H1 (cell line): Measurements from ENCODE around the gene DHCR7. TPM values are rescaled to one million over a fixed set of nuclear protein-coding genes. Genes with fewer than 3 reads are reported as not detected.

Experiments used
- CTCF ChIA-PET: fragments of 300-600 bp; sonication (Branson Sonifier 250); formaldehyde crosslinking; loops from one replicate; lab custom pipeline; 2021; ENCODE audit not compliant: partially characterized antibody; lab: Charles Lee
- POLR2A ChIA-PET: fragments of 300-600 bp; sonication (Branson Sonifier 250); formaldehyde crosslinking; loops from one replicate; lab custom pipeline; 2021; ENCODE audit warnings: inconsistent platforms; ENCODE audit not compliant: partially characterized antibody; lab: Charles Lee
- DNase-seq, 2 experiments: peaks; one replicate each; pipeline versions ENCODE4 v3.0.0 to v3.0.0-alpha.2; 2010 to 2022; ENCODE audit warnings: low spot score in 2 of 2, low read depth in 1 of 2, mixed read lengths in 1 of 2
- FAIRE-seq: peaks from 2 replicates; lab custom pipeline; 2011; peaks lifted over from hg19 to GRCh38; lab: Jason Lieb, UNC
- H2AFZ ChIP-seq: 2 replicates; pipeline ENCODE4 v1.8.1; 2012; ENCODE audit warnings: low read length, inconsistent platforms
- H2AK5ac ChIP-seq: 2 replicates; pipeline ENCODE4 v1.6.1; 2013; ENCODE audit warnings: low read depth, low read length
- H2BK120ac ChIP-seq: replicated peaks from 2 replicates; pipeline ENCODE3; 2013; ENCODE audit warnings: low read depth, low read length, inconsistent platforms
- H2BK12ac ChIP-seq: 2 replicates; pipeline ENCODE4 v1.6.1; 2013; ENCODE audit warnings: low read depth, low read length
- H2BK15ac ChIP-seq: 2 replicates; pipeline ENCODE4 v1.6.1; 2013; ENCODE audit warnings: low read length
- H2BK20ac ChIP-seq: 2 replicates; pipeline ENCODE4 v1.6.1; 2013; ENCODE audit warnings: low read length
- H2BK5ac ChIP-seq: 2 replicates; pipeline ENCODE4 v1.6.1; 2013; ENCODE audit warnings: low read depth, low read length
- H3K14ac ChIP-seq: 2 replicates; pipeline ENCODE4 v1.6.1; 2013; ENCODE audit warnings: inconsistent platforms; ENCODE audit not compliant: insufficient read length
- H3K18ac ChIP-seq: 2 replicates; pipeline ENCODE4 v1.6.1; 2013; ENCODE audit warnings: low read length; ENCODE audit errors: extremely low read depth
- H3K23ac ChIP-seq: 2 replicates; pipeline ENCODE4 v1.6.1; 2013; ENCODE audit warnings: inconsistent platforms; ENCODE audit not compliant: insufficient read length
- H3K23me2 ChIP-seq: 2 replicates; pipeline ENCODE4 v1.6.1; 2013; ENCODE audit warnings: low read depth, low read length
- H3K27ac ChIP-seq: 2 replicates; pipeline ENCODE4 v1.6.1; 2011; ENCODE audit warnings: low read depth, low read length, inconsistent platforms
- H3K27me3 ChIP-seq, 4 experiments: replicated peaks in 1 of 4; 1 replicate in 1 of 4; 2 replicates in 3 of 4; pipeline versions ENCODE4 v1.6.1 to v1.8.1; 2011 to 2013; ENCODE audit warnings: low read length in 3 of 4, mild to moderate bottlenecking in 3 of 4, inconsistent platforms in 2 of 4, mixed read lengths in 2 of 4, moderate library complexity in 1 of 4; ENCODE audit not compliant: control insufficient read depth in 3 of 4, insufficient read depth in 3 of 4; ENCODE audit errors: extremely low read depth in 1 of 4
- H3K36me3 ChIP-seq, 4 experiments: 2 replicates each; pipeline versions ENCODE4 v1.6.1 to v1.8.1; 2011 to 2013; ENCODE audit warnings: mild to moderate bottlenecking in 4 of 4, low read length in 3 of 4, moderate library complexity in 2 of 4, control low read depth in 1 of 4, inconsistent platforms in 1 of 4; ENCODE audit not compliant: insufficient read depth in 4 of 4, control insufficient read depth in 2 of 4
- H3K4ac ChIP-seq: replicated peaks from 2 replicates; pipeline ENCODE3; 2013; ENCODE audit warnings: low read length, low read depth, mixed read lengths, inconsistent platforms; ENCODE audit not compliant: insufficient read length
- H3K4me1 ChIP-seq, 4 experiments: replicated peaks in 1 of 4; 1 replicate in 1 of 4; 2 replicates in 3 of 4; pipeline versions ENCODE4 v1.6.1 to v1.8.1; 2011 to 2013; ENCODE audit warnings: low read length in 3 of 4, inconsistent platforms in 2 of 4, mixed read lengths in 1 of 4; ENCODE audit not compliant: insufficient read depth in 4 of 4, control insufficient read depth in 3 of 4
- H3K4me2 ChIP-seq, 2 experiments: 2 replicates each; pipeline versions ENCODE4 v1.6.1 to v1.8.1; 2011 to 2013; ENCODE audit warnings: low read depth in 2 of 2, low read length in 2 of 2, control low read depth in 1 of 2, inconsistent platforms in 1 of 2, mild to moderate bottlenecking in 1 of 2; ENCODE audit not compliant: insufficient read depth in 1 of 2
- H3K4me3 ChIP-seq, 4 experiments: fragments of 200-600, 300-600 bp in 1 of 4; sonication (generic), shearing (Covaris generic), sonication (Bioruptor Twin) in 1 of 4; 2 replicates each; pipeline versions ENCODE4 v1.5.1 to v1.8.1; 2011 to 2016; ENCODE audit warnings: low read length in 4 of 4, low read depth in 3 of 4, control low read depth in 2 of 4, inconsistent platforms in 2 of 4, mild to moderate bottlenecking in 2 of 4, mixed read lengths in 1 of 4, moderate library complexity in 1 of 4; ENCODE audit not compliant: insufficient read depth in 2 of 4; ENCODE audit errors: extremely low read depth in 1 of 4
- H3K56ac ChIP-seq: replicated peaks from 2 replicates; pipeline ENCODE3; 2013; ENCODE audit warnings: low read depth, mild to moderate bottlenecking, mixed read lengths, low read length, inconsistent platforms; ENCODE audit not compliant: insufficient read length
- H3K79me1 ChIP-seq: 2 replicates; pipeline ENCODE4 v1.6.1; 2013; ENCODE audit warnings: low read depth, low read length, control low read depth
- H3K79me2 ChIP-seq, 2 experiments: 2 replicates each; pipeline versions ENCODE4 v1.6.1 to v1.8.1; 2012 to 2013; ENCODE audit warnings: low read length in 2 of 2, mild to moderate bottlenecking in 2 of 2, inconsistent platforms in 1 of 2; ENCODE audit not compliant: insufficient read depth in 2 of 2, control insufficient read depth in 1 of 2
- H3K9ac ChIP-seq, 4 experiments: replicated peaks in 1 of 4; 1 replicate in 1 of 4; 2 replicates in 3 of 4; pipeline versions ENCODE4 v1.6.1 to v1.8.1; 2011 to 2013; ENCODE audit warnings: low read depth in 3 of 4, low read length in 3 of 4, control low read depth in 2 of 4, mild to moderate bottlenecking in 2 of 4, moderate library complexity in 2 of 4, inconsistent platforms in 1 of 4; ENCODE audit errors: extremely low read depth in 1 of 4
- H3K9me3 ChIP-seq, 2 experiments: 2 replicates each; pipeline versions ENCODE4 v1.6.1 to v1.8.1; 2012 to 2013; ENCODE audit warnings: mild to moderate bottlenecking in 2 of 2, moderate library complexity in 2 of 2, control low read depth in 1 of 2, inconsistent platforms in 1 of 2, low read depth in 1 of 2, low read length in 1 of 2, mixed read lengths in 1 of 2; ENCODE audit not compliant: insufficient read depth in 2 of 2
- H4K20me1 ChIP-seq, 2 experiments: replicated peaks in 1 of 2; 2 replicates each; pipeline versions ENCODE3 to v1.8.1; 2011 to 2013; ENCODE audit warnings: inconsistent platforms in 2 of 2, low read length in 2 of 2, mild to moderate bottlenecking in 1 of 2; ENCODE audit not compliant: insufficient read depth in 2 of 2, control insufficient read depth in 1 of 2
- H4K5ac ChIP-seq: 2 replicates; pipeline ENCODE4 v1.6.1; 2013; ENCODE audit warnings: low read length, low read depth, mixed read lengths, inconsistent platforms; ENCODE audit not compliant: insufficient read length
- H4K8ac ChIP-seq: 2 replicates; pipeline ENCODE4 v1.8.0; 2013; ENCODE audit warnings: mild to moderate bottlenecking, moderate library complexity, low read length, inconsistent platforms; ENCODE audit not compliant: insufficient read depth; ENCODE audit errors: extremely low read depth
- H4K91ac ChIP-seq: replicated peaks from 2 replicates; pipeline ENCODE3; 2013; ENCODE audit warnings: low read length, mixed read lengths, inconsistent platforms; ENCODE audit not compliant: insufficient read length
- SIN3A ChIP-seq, 2 experiments: IDR thresholded peaks in 1 of 2; conservative IDR thresholded peaks in 1 of 2; 2 replicates each; pipeline ENCODE4 v1.6.1; 2011 to 2012; ENCODE audit warnings: low read length in 2 of 2, improper control_type of control experiment in 1 of 2, low read depth in 1 of 2, mild to moderate bottlenecking in 1 of 2
- WGBS, 2 experiments: shearing (Covaris generic) in 1 of 2; methylation state at CpG; one replicate each; pipeline versions ENCODE4 v1.1.6 to v1.1.7; 2013 to 2015; ENCODE audit warnings: low lambda C conversion rate in 2 of 2, mixed read lengths in 2 of 2, inconsistent platforms in 1 of 2, low coverage in 1 of 2, missing lambda C conversion rate in 1 of 2; ENCODE audit not compliant: insufficient replicate concordance in 2 of 2, insufficient coverage in 1 of 2, insufficient read length in 1 of 2; ENCODE audit errors: extremely low coverage in 1 of 2, missing lambda C conversion rate in 1 of 2; 5-methylcytosine and 5-hydroxymethylcytosine counted together
- polyA plus RNA-seq, 7 experiments: library from polyadenylated mRNA; depleted of rRNA in 3 of 7; stranded (reverse) in 5 of 7; unstranded in 2 of 7; fragments of >200 nt in 5 of 7; fragments of 200-250 nt in 2 of 7; gene quantifications; 1 replicate in 5 of 7; 2 replicates in 1 of 7; 4 replicates in 1 of 7; pipeline versions ENCODE4 v1.2.1 to v1.2.3, GENCODE V29; 2011 to 2013; ENCODE audit warnings: missing spikeins in 2 of 7, mixed read lengths in 2 of 7
- total RNA-seq: library from RNA; stranded (reverse); fragmentation: NEBNext Ultra II Directional; extraction: Animal tissue kit (Norgen Biotek cat#: 25700); gene quantifications from 2 replicates; pipeline ENCODE4 v1.2.1, GENCODE V29; 2021
- TF ChIP-seq, protein P1 (sequence below): IDR thresholded peaks from 2 replicates; pipeline ENCODE4 v1.6.1; 2011; ENCODE audit warnings: low read depth, mild to moderate bottlenecking, low read length; ENCODE audit not compliant: insufficient read depth

Gene DHCR7
- total and polyA plus RNA-seq, 2 of the 8 experiments (the other 6 are each of a cell fraction or from before 2014, with no cell fraction given): 144 to 157 TPM

- peak overlapping the region; percentile 6 for H3K4ac ChIP-seq
- H3K23me2 ChIP-seq: peaks cover 18% of the 10 kb centered on the region
- H3K79me2 ChIP-seq: peaks cover 0 to 53% of the 10 kb centered on the region in 2 experiments; a peak in 3 of 4 replicates
- no peak overlapping the region for H2AK5ac ChIP-seq
- H4K91ac ChIP-seq: peak overlapping the region; percentile 99
- no peak for FAIRE-seq
- no peak overlapping the region for H2AFZ ChIP-seq
- peak overlapping the region; percentile 99 for H2BK5ac ChIP-seq
- ChIA-PET POLR2A (interaction anchor here (1.5 to 2.2 kb wide), 6 partner anchors 9 to 29 kb away, joined by 3 to 6 read pairs (median 4); no protein-coding TSS in a partner anchor), CTCF (interaction anchor here (0.9 to 1.8 kb wide), 8 partner anchors 10 to 193 kb away, joined by 3 to 6 read pairs (median 4); no protein-coding TSS in a partner anchor)
- peak overlapping the region in 3 of 4 experiments; percentile 49 to 63 (median 49); a peak in 6 of 7 replicates for H3K9ac ChIP-seq
- no peak overlapping the region for H2BK120ac ChIP-seq
- peaks cover 16% of the 10 kb centered on the region for H3K79me1 ChIP-seq
- peak overlapping the region; percentile 97; the same call in 1 of the 2 replicates for H2BK15ac ChIP-seq
- no peak overlapping the region for H4K8ac ChIP-seq
- peak overlapping the region; percentile 76 for H3K27ac ChIP-seq
- TF ChIP-seq, protein P1, sequence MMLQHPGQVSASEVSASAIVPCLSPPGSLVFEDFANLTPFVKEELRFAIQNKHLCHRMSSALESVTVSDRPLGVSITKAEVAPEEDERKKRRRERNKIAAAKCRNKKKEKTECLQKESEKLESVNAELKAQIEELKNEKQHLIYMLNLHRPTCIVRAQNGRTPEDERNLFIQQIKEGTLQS: no peak
- peak; percentile 73 to 83 for TF ChIP-seq SIN3A (conservative IDR thresholded peaks at IDR 0.05 in 1 of 2, IDR thresholded peaks at IDR 0.05 in 1 of 2; ENCODE audit: low read depth in 1 of 2, low read length in 2 of 2)
- TF ChIP-seq, all 59 proteins: peak for 1
- Histone ChIP-seq H4K20me1 (peaks cover 5 to 22% of the 10 kb centered on the region in 2 experiments), H3K14ac (no peak overlapping the region), H3K23ac (no peak overlapping the region), H2BK12ac (peak overlapping the region; percentile 92; the same call in 1 of the 2 replicates), H3K4me1 (peaks cover 3 to 16% (median 9%) of the 10 kb centered on the region in 4 experiments; a peak in 5 of 7 replicates), H4K5ac (peak overlapping the region; percentile 95), H3K27me3 (no peaks in the 10 kb centered on the region), H3K56ac (peak overlapping the region; percentile 95), H3K36me3 (peaks cover 17 to 45% (median 28%) of the 10 kb centered on the region in 4 experiments), H3K4me3 (peak overlapping the region; percentile 77 to 98 (median 91)), H3K9me3 (no peaks in the 10 kb centered on the region), H2BK20ac (no peak overlapping the region), H3K18ac (peak overlapping the region; percentile 99), H3K4me2 (peak overlapping the region; percentile 75)
- WGBS, 2 experiments: 2% methylated on average over 27 of the region's 31 CpGs; no CpG with 5 or more reads in 1 of the 2 experiments
- peak in 1 of 2 experiments; percentile 83 for DNase-seq
Observed at GRCh38 chr11:71447791-71448256, 369 bp downstream of the DHCR7 start.
